IMR-90 (cell line): Measurements from ENCODE around the gene TMEM229A. TPM values are rescaled to one million over a fixed set of nuclear protein-coding genes. Genes with fewer than 3 reads are reported as not detected.

Experiments
- ATAC-seq: fragments of 200-7000 bp; cut with Tn5 transposase; 2 replicates; pipeline ENCODE4 v1.9.1; 2020; ENCODE audit warnings: low read depth, mild to moderate bottlenecking, moderate library complexity
- BruUV-seq: library from RNA; stranded (reverse); fragments of 400-500 nt; replicated peaks from 2 replicates; lab custom pipeline; 2021; lab: Mats Ljungman, UMichigan
- CTCF ChIA-PET: fragments of 300-600 bp; formaldehyde crosslinking; extraction: SDS; loops from one replicate; lab custom pipeline; 2021; ENCODE audit warnings: antibody characterized with exemption; lab: Yijun Ruan, JAX
- POLR2A ChIA-PET: fragments of 300-600 bp; sonication (Branson Sonifier 250); formaldehyde crosslinking; loops from one replicate; lab custom pipeline; 2022; ENCODE audit warnings: antibody characterized with exemption; ENCODE audit not compliant: unreplicated experiment; lab: Charles Lee
- DNase-seq: peaks from one replicate; pipeline ENCODE4 v3.0.0; 2013
- H2AFZ ChIP-seq: replicated peaks from 2 replicates; pipeline ENCODE3; 2013; ENCODE audit warnings: low read length, mild to moderate bottlenecking; ENCODE audit not compliant: poor library complexity
- H2AK5ac ChIP-seq: 2 replicates; pipeline ENCODE4 v1.6.1; 2013; ENCODE audit warnings: low read depth, low read length, inconsistent platforms
- H2AK9ac ChIP-seq: replicated peaks from 2 replicates; pipeline ENCODE3; 2013; ENCODE audit warnings: mild to moderate bottlenecking, low read depth, low read length, moderate library complexity; ENCODE audit not compliant: poor library complexity
- H2BK120ac ChIP-seq: 2 replicates; pipeline ENCODE4 v1.6.1; 2013; ENCODE audit warnings: low read depth, low read length, inconsistent platforms
- H2BK15ac ChIP-seq: 3 replicates; pipeline ENCODE4 v1.6.1; 2013; ENCODE audit warnings: low read depth, low read length, inconsistent platforms
- H2BK20ac ChIP-seq: 2 replicates; pipeline ENCODE4 v1.6.1; 2013; ENCODE audit warnings: low read depth, mild to moderate bottlenecking, inconsistent platforms, low read length, moderate library complexity
- H2BK5ac ChIP-seq: 2 replicates; pipeline ENCODE4 v1.6.1; 2013; ENCODE audit warnings: mild to moderate bottlenecking, low read depth, low read length, inconsistent platforms; ENCODE audit not compliant: poor library complexity, severe bottlenecking
- H3K14ac ChIP-seq: replicated peaks from 2 replicates; pipeline ENCODE4 v1.6.1; 2013; ENCODE audit warnings: low read depth, low read length, inconsistent platforms
- H3K18ac ChIP-seq: 2 replicates; pipeline ENCODE4 v1.6.1; 2013; ENCODE audit warnings: low read depth, low read length, control low read depth
- H3K23ac ChIP-seq: 2 replicates; pipeline ENCODE4 v1.6.1; 2013; ENCODE audit warnings: low read depth, low read length, inconsistent platforms
- H3K27ac ChIP-seq: 2 replicates; pipeline ENCODE4 v1.5.1; 2013; ENCODE audit warnings: mild to moderate bottlenecking, control low read depth, low read length; ENCODE audit not compliant: insufficient read depth
- H3K27me3 ChIP-seq: 2 replicates; pipeline ENCODE4 v1.6.1; 2013; ENCODE audit warnings: low read length; ENCODE audit not compliant: control insufficient read depth, insufficient read depth
- H3K36me3 ChIP-seq: 2 replicates; pipeline ENCODE4 v1.6.1; 2013; ENCODE audit warnings: low read length, mixed read lengths; ENCODE audit not compliant: control insufficient read depth, insufficient read depth
- H3K4ac ChIP-seq: 2 replicates; pipeline ENCODE4 v1.6.1; 2013; ENCODE audit warnings: low read depth, low read length, inconsistent platforms
- H3K4me1 ChIP-seq: 2 replicates; pipeline ENCODE4 v1.6.1; 2013; ENCODE audit warnings: low read length, mixed read lengths; ENCODE audit not compliant: control insufficient read depth, insufficient read depth
- H3K4me2 ChIP-seq: 2 replicates; pipeline ENCODE4 v1.6.1; 2013; ENCODE audit warnings: low read depth, mild to moderate bottlenecking, control low read depth, low read length, moderate library complexity
- H3K4me3 ChIP-seq: 2 replicates; pipeline ENCODE4 v1.5.1; 2013; ENCODE audit warnings: low read depth, mild to moderate bottlenecking, control low read depth, low read length, moderate library complexity; ENCODE audit not compliant: insufficient read depth
- H3K56ac ChIP-seq: 2 replicates; pipeline ENCODE4 v1.6.1; 2013; ENCODE audit warnings: low read length, inconsistent platforms; ENCODE audit not compliant: insufficient read depth; ENCODE audit errors: extremely low read depth
- H3K79me1 ChIP-seq, 2 experiments: 2 replicates each; pipeline ENCODE4 v1.6.1; 2013; ENCODE audit warnings: low read length in 2 of 2, inconsistent platforms in 1 of 2, low read depth in 1 of 2
- H3K9ac ChIP-seq: 2 replicates; pipeline ENCODE4 v1.6.1; 2013; ENCODE audit warnings: low read depth, low read length, control low read depth
- H3K9me1 ChIP-seq: 2 replicates; pipeline ENCODE4 v1.6.1; 2013; ENCODE audit warnings: low read length, inconsistent platforms; ENCODE audit not compliant: insufficient read depth
- H3K9me3 ChIP-seq: 2 replicates; pipeline ENCODE4 v1.6.1; 2013; ENCODE audit warnings: low read length; ENCODE audit not compliant: control insufficient read depth, insufficient read depth
- H4K20me1 ChIP-seq: 2 replicates; pipeline ENCODE4 v1.6.1; 2013; ENCODE audit warnings: low read length, inconsistent platforms; ENCODE audit not compliant: insufficient read depth
- H4K5ac ChIP-seq: 2 replicates; pipeline ENCODE4 v1.6.1; 2013; ENCODE audit warnings: mild to moderate bottlenecking, low read depth, low read length, control low read depth
- H4K8ac ChIP-seq, 2 experiments: 2 replicates each; pipeline ENCODE4 v1.6.1; 2013; ENCODE audit warnings: low read depth in 2 of 2, low read length in 2 of 2, control low read depth in 1 of 2, inconsistent platforms in 1 of 2
- H4K91ac ChIP-seq: 2 replicates; pipeline ENCODE4 v1.6.1; 2013; ENCODE audit warnings: low read depth, low read length, inconsistent platforms; ENCODE audit not compliant: insufficient read depth
- BHLHE40 ChIP-seq: fragments of 150-350 bp; IDR thresholded peaks from 2 replicates; pipeline ENCODE4 v1.6.1; 2016; ENCODE audit warnings: mild to moderate bottlenecking, low read depth, low read length
- CEBPB ChIP-seq: IDR thresholded peaks from 2 replicates; pipeline ENCODE4 v1.6.1; 2012; ENCODE audit warnings: low read depth, low read length, improper control_type of control experiment
- CHD1 ChIP-seq: IDR thresholded peaks from 2 replicates; pipeline ENCODE4 v1.6.1; 2012; ENCODE audit warnings: low read depth, low read length, improper control_type of control experiment
- CTCF ChIP-seq: conservative IDR thresholded peaks from 2 replicates; pipeline ENCODE4 v1.5.1; 2012; ENCODE audit warnings: mild to moderate bottlenecking, low read depth, low read length, improper control_type of control experiment
- ELK1 ChIP-seq: fragments of 150-350 bp; IDR thresholded peaks from 2 replicates; pipeline ENCODE4 v1.6.1; 2016; ENCODE audit warnings: low read depth, mild to moderate bottlenecking, low read length, moderate library complexity, borderline replicate concordance
- FOS ChIP-seq: fragments of 150-350 bp; IDR thresholded peaks from 2 replicates; pipeline ENCODE4 v1.6.1; 2016; ENCODE audit warnings: low read depth, low read length
- MAFK ChIP-seq: IDR thresholded peaks from 2 replicates; pipeline ENCODE4 v1.6.1; 2012; ENCODE audit warnings: low read depth, low read length, improper control_type of control experiment
- POLR2A ChIP-seq: IDR thresholded peaks from 2 replicates; pipeline ENCODE4 v1.6.1; 2012; ENCODE audit warnings: mild to moderate bottlenecking, low read depth, low read length
- WGBS, 2 experiments: methylation state at CpG; one replicate each; pipeline versions ENCODE4 v1.1.5 to v1.1.7; 2013; ENCODE audit warnings: missing lambda C conversion rate in 2 of 2; ENCODE audit not compliant: insufficient read length in 1 of 2; ENCODE audit errors: extremely low coverage in 2 of 2; 5-methylcytosine and 5-hydroxymethylcytosine counted together
- dilution Hi-C: fragments of 300-500 bp; cut with HindIII; formaldehyde crosslinking; loops from one replicate; pipeline ENCODE4 v1.14.3; 2018; ENCODE audit warnings: low sequenced_read_pairs; ENCODE audit not compliant: unreplicated experiment
- in situ Hi-C: fragments of 300-500 bp; cut with MboI; formaldehyde crosslinking; loops from 3 replicates; pipeline ENCODE4 v1.14.3; 2019; ENCODE audit warnings: low sequenced_read_pairs, inconsistent platforms, mixed read lengths
- intact Hi-C: fragments of 100-400 bp; cut with micrococcal nuclease; formaldehyde crosslinking; loops from 2 replicates; pipeline ENCODE4 v1.10.0; 2022
- polyA plus RNA-seq, 3 experiments: library from polyadenylated mRNA; depleted of rRNA; stranded (reverse); fragments of >200 nt; gene quantifications; 2 replicates each; pipeline ENCODE4 v1.2.3, GENCODE V29; 2012; ENCODE audit warnings: low replicate concordance in 1 of 3
- total RNA-seq: library from RNA; depleted of rRNA; stranded (reverse); fragments of >200 nt; gene quantifications from 2 replicates; pipeline ENCODE4 v1.2.3, GENCODE V29; 2012

Gene TMEM229A
- total and polyA plus RNA-seq, 2 of the 4 experiments (the other 2 are of a cell fraction) = not detected

- Histone ChIP-seq H2AK9ac (no peak overlapping the region), H2BK20ac (no peak overlapping the region), H4K91ac (no peak overlapping the region), H3K4me2 (no peak overlapping the region), H3K79me1 (no peaks in the 10 kb centered on the region), H4K5ac (no peak overlapping the region), H4K20me1 (no peaks in the 10 kb centered on the region), H3K14ac (no peak overlapping the region), H3K9me3 (no peaks in the 10 kb centered on the region), H3K56ac (no peak overlapping the region), H2BK5ac (no peak overlapping the region), H3K4ac (no peak overlapping the region), H3K36me3 (no peaks in the 10 kb centered on the region), H2AK5ac (no peak overlapping the region), H3K4me1 (no peaks in the 10 kb centered on the region), H4K8ac (no peak overlapping the region), H2BK15ac (no peak overlapping the region), H2BK120ac (no peak overlapping the region), H3K23ac (no peak overlapping the region), H2AFZ (no peak overlapping the region), H3K4me3 (no peak overlapping the region), H3K27me3 (no peaks in the 10 kb centered on the region), H3K18ac (no peak overlapping the region), H3K9me1 (no peaks in the 10 kb centered on the region), H3K27ac (no peak overlapping the region), H3K9ac (no peak overlapping the region)
- ATAC-seq (no peak), DNase-seq (no peak)
- POLR2A ChIA-PET = no interaction called here
- intact Hi-C loops (no loop called here), dilution Hi-C loops (no loop called here), in situ Hi-C loops (no loop called here)
- TF ChIP-seq CTCF = no peak
- no peak for TF ChIP-seq ELK1
- no peak for TF ChIP-seq CHD1
- no peak for TF ChIP-seq BHLHE40
- TF ChIP-seq CEBPB = no peak
- no peak for TF ChIP-seq FOS
- TF ChIP-seq MAFK = no peak
- no peak for TF ChIP-seq POLR2A
- BruUV-seq = no TSS peak
- WGBS, 2 experiments = no CpG with 5 or more reads among the region's 1 CpG
- CTCF ChIA-PET = no interaction called here
Measured at GRCh38 chr7:124020060-124020459, 12.8 kb downstream of the TMEM229A start.
